ENCODE results near the gene ZFP64. TPM values are rescaled to one million over a fixed set of nuclear protein-coding genes. Genes with fewer than 3 reads are reported as not detected.

The ZFP64 gene
- total RNA-seq, 1 donor from 2014 or later = 3.4 TPM

- intact Hi-C loops (cut with DNase I) = loop anchor here (5.0 kb wide), 1 partner anchor 438 kb away; no protein-coding TSS in a partner anchor
- peaks cover 5 to 13% of the 10 kb centered on the region in 2 donors for H3K36me3 ChIP-seq
- DNase-seq (ENCODE audit: low spot score in 2 of 2) = no peak
- H3K27ac ChIP-seq = peak overlapping the region; percentile 74 to 79
- no peaks in the 10 kb centered on the region for H3K9me3 ChIP-seq
- H3K4me1 ChIP-seq = peaks cover 0 to 5% of the 10 kb centered on the region in 2 donors
- H3K27me3 ChIP-seq = no peaks in the 10 kb centered on the region
- no peak for TF ChIP-seq CTCF (IDR thresholded peaks at IDR 0.05)
- peak overlapping the region; percentile 78 to 96 for H3K4me3 ChIP-seq
Measured at GRCh38 chr20:52190437-52191131, 995 bp downstream of the ZFP64 start.

GRCh38 chr20:52181766-52182165 lies 9.8 kb downstream of the ZFP64 start:
- H3K27ac ChIP-seq = no peak overlapping the region
- H3K36me3 ChIP-seq = peaks cover 4 to 30% of the 10 kb centered on the region in 2 donors
- H3K27me3 ChIP-seq = no peaks in the 10 kb centered on the region
- no peak overlapping the region for H3K4me3 ChIP-seq
- no peaks in the 10 kb centered on the region for H3K9me3 ChIP-seq
- peaks cover 0 to 3% of the 10 kb centered on the region in 2 donors for H3K4me1 ChIP-seq
- TF ChIP-seq CTCF (IDR thresholded peaks at IDR 0.05) = no peak
- intact Hi-C loops (cut with DNase I) = no loop called here
- no peak for DNase-seq (ENCODE audit: low spot score in 2 of 2)

- no peaks in the 10 kb centered on the region for H3K9me3 ChIP-seq
- peaks cover 0 to 3% of the 10 kb centered on the region in 2 donors for H3K4me1 ChIP-seq
- no peaks in the 10 kb centered on the region for H3K27me3 ChIP-seq
- TF ChIP-seq CTCF (IDR thresholded peaks at IDR 0.05) = no peak
- H3K27ac ChIP-seq = no peak overlapping the region
- peaks cover 0 to 17% of the 10 kb centered on the region in 2 donors for H3K36me3 ChIP-seq
- intact Hi-C loops (cut with DNase I) = no loop called here
- no peak overlapping the region for H3K4me3 ChIP-seq
- DNase-seq (ENCODE audit: low spot score in 2 of 2) = no peak
Measured at GRCh38 chr20:52180180-52180840, 11.3 kb downstream of the ZFP64 start.

- H3K4me1 ChIP-seq = peaks cover 0 to 3% of the 10 kb centered on the region in 2 donors
- H3K36me3 ChIP-seq = peaks cover 0 to 9% of the 10 kb centered on the region in 2 donors
- H3K9me3 ChIP-seq = no peaks in the 10 kb centered on the region
- no peak overlapping the region for H3K4me3 ChIP-seq
- H3K27me3 ChIP-seq = no peaks in the 10 kb centered on the region
- no peak for DNase-seq (ENCODE audit: low spot score in 2 of 2)
- H3K27ac ChIP-seq = no peak overlapping the region
- intact Hi-C loops (cut with DNase I) = no loop called here
- TF ChIP-seq CTCF (IDR thresholded peaks at IDR 0.05) = no peak
Measured at GRCh38 chr20:52179331-52180179, 12.0 kb downstream of the ZFP64 start.

- intact Hi-C loops (cut with DNase I) = no loop called here
Measured at GRCh38 chr20:52178691-52179090, 12.9 kb downstream of the ZFP64 start.

More at GRCh38 chr20:52178691-52179090, 12.9 kb downstream of the ZFP64 start:
- Histone ChIP-seq H3K9me3 (no peaks in the 10 kb centered on the region), H3K27ac (no peak overlapping the region), H3K4me1 (peaks cover 0 to 3% of the 10 kb centered on the region in 2 donors), H3K27me3 (no peaks in the 10 kb centered on the region), H3K4me3 (no peak overlapping the region), H3K36me3 (peaks cover 0 to 4% of the 10 kb centered on the region in 2 donors)
- no peak for DNase-seq (ENCODE audit: low spot score in 2 of 2)
- no peak for TF ChIP-seq CTCF (IDR thresholded peaks at IDR 0.05)

Data from ascending aorta (tissue), 2 donors.